Stimulated activated CD4-positive, alpha-beta T cell treated with anti-CD3 and anti-CD28 coated beads, TNF-alpha, amount 100 ng/mL, for 48 hours (primary cell): ENCODE data around the gene GADD45G.

Experiments
- DNase-seq, 3 donors: peaks; one replicate each; pipeline ENCODE4 v3.0.0-alpha.2; 2020; ENCODE audit warnings: low read depth in 3 of 3

The GADD45G gene

GRCh38 chr9:89654025-89654662, 49.3 kb downstream of the GADD45G start:
- DNase-seq = no peak

GRCh38 chr9:89655056-89655989, 50.5 kb downstream of the GADD45G start:
- DNase-seq = no peak
